HG03432 (cell line): ENCODE measurements around the gene HVCN1.
"Not testable (repeated sequence)": the region's sequence is repeated elsewhere in the genome, so short reads cannot be mapped to it uniquely, and the experiment has no call there.

Experiments used
- ATAC-seq: cut with Tn5 transposase; IDR thresholded peaks from one replicate; pipeline ENCODE4 v1.9.1; 2021; ENCODE audit warnings: mild to moderate bottlenecking, moderate library complexity; ENCODE audit not compliant: unreplicated experiment

The HVCN1 gene

GRCh38 chr12:110622582-110622981, 66.3 kb downstream of the HVCN1 start:
- no peak for ATAC-seq

GRCh38 chr12:110619534-110619953, 69.4 kb downstream of the HVCN1 start:
- peak; percentile 48 for ATAC-seq

- no peak for ATAC-seq
These were observed 72.3 kb downstream of the HVCN1 start for GRCh38 chr12:110616471-110617115.

- no peak for ATAC-seq
These were observed 73.7 kb downstream of the HVCN1 start for GRCh38 chr12:110615171-110615570.

- ATAC-seq: peak; percentile 94
These were observed 74.9 kb downstream of the HVCN1 start, which contains the start of gene TCTN1 for GRCh38 chr12:110613771-110614684. TCTN1 (plus strand) TSS chr12:110614129; CDS start chr12:110614183, 54 bp downstream.

- no peak for ATAC-seq
These were observed 75.7 kb downstream of the HVCN1 start for GRCh38 chr12:110613071-110613770.

- no peak for ATAC-seq
These were observed 82.7 kb downstream of the HVCN1 start for GRCh38 chr12:110606253-110606611.

- ATAC-seq: not testable (repeated sequence)
These were observed 86.7 kb downstream of the HVCN1 start for GRCh38 chr12:110602085-110602814.

GRCh38 chr12:110600254-110600653, 88.7 kb downstream of the HVCN1 start:
- ATAC-seq: no peak

- no peak for ATAC-seq
These were observed 89.6 kb downstream of the HVCN1 start for GRCh38 chr12:110599334-110599733.
